Hematopoietic multipotent progenitor cell treated with erythropoietin and hydrocortisone succinate and interleukin-3 and kit ligand, for 15 days (in vitro differentiated cells): ENCODE results near the gene OR4D9.

Source experiments
- DNase-seq: peaks from one replicate; pipeline ENCODE4 v3.0.0-alpha.2; 2015; ENCODE audit warnings: low spot score

The OR4D9 gene

GRCh38 chr11:59550842-59551658 lies 39.7 kb downstream of the OR4D9 start:
- peak; percentile 67 for DNase-seq

DNA sequence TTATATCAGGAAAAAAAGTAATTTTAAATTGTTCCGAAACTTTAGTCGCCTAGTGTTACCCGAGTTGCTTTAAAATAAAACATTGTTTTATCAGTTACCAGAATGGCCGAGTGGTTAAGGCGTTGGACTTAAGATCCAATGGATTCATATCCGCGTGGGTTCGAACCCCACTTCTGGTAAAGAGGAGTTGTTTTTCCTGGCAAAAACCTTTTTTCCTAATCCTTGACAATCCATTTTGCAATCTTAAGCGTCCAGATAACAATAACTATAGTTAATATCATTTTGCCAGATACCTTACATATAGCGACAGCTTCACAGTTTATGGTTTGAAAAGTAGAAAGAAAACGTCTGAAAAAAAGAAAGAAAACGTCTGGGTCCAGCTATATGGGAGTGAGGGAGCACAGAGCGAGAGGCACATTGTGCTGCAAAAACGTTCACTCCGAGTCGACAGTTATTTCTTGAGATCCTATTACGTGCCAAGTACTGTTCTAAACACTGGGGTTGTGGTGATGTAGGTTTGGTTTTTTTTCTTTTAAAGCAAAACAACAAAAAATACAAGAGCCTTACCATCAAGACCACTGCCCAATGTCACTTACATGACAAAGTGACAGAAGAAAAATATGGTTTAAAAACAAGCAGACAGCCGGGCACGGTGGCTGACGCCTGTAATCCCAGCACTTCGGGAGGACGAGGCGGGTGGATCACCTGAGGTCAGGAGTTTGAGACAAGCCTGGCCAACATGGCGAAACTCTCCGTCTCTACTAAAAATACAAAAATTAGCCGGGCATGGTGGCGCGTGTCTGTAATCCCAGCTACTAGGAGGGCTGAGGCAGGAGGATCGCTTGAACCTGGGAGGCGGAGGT lies 40.6 kb downstream of the OR4D9 start:
- DNase-seq = peak; percentile 35

GRCh38 chr11:59552844-59553243 lies 41.5 kb downstream of the OR4D9 start:
- DNase-seq = no peak

DNA sequence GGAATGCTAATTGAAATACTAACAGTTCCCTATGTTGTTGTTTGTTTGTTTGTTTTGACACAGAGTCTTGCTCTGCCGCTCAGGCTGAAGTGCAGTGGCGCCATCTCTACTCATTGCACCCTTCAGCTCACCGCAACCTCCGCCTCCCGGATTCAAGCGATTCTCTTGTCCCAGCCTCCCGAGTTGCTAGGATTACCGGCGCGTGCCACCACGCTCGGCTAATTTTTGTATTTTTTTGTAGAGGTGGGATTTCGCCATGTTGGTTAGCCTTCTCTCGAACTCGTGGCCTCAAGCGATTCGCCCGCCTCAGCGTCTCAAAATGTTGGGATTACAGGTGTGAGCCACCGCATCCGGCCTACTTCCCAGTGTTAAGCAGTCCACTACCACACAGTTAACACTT lies 42.0 kb downstream of the OR4D9 start:
- no peak for DNase-seq

DNA sequence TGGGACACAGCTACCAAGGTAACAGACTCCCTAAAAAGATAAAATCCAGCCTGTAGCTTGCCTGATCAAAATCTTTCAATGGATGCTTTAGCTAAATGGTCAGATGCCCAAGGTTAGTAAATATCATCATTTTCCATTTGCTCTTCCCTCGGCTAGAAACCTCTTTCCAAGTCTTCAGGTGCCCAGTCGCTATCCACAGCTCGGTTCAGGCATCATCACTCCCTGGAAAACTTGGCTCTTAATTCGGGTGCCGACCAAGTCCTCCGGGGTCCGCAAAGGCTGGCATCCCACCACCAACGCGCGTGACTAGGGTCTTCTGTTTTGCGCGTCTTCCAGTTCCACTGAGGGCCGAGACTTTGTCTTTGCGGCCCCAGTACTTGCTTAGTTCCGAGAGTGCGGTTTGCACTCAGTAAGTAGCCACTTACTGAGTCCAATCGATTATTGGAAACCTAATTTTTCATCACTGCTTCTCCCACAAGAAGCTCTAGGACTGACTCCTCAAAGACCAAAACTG lies 44.3 kb downstream of the OR4D9 start:
- no peak for DNase-seq

DNA sequence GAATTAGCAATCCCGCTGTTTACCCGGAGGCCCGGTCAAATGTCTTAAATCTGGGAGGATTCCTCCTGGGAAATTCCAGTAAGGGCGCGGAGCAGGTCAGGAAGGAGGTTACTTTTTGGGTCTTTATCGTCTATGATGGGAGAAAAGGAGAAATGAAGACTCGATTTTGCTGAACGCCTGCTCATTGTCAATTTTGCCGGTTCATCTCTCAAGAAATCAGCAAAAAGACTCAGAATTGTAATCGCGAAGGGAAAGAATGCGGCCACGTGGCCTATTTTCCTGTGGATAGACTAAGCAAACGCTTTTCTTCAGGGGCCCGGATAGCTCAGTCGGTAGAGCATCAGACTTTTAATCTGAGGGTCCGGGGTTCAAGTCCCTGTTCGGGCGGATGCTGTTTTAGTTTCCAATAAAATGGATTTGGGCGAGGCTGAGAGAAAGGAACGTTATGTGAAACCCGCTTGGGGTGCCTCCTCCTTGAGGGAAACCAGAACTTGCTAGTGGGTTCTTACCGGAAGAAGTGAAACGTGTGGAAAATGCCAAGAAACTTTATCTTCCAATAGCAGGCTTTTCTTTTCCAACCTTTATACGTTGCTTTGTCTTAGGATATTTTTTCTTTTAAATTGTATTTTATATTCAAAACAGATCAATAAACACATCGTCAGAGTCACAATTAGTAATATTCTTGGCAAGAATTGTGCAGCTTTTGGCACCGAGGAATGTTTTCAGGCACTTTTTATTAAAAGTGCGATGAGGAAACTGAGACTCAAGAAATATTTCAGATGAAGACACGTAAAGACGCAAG lies 45.0 kb downstream of the OR4D9 start:
- DNase-seq = peak; percentile 43

GRCh38 chr11:59556917-59557348 lies 45.6 kb downstream of the OR4D9 start:
- DNase-seq = no peak

GRCh38 chr11:59558270-59558643 lies 46.9 kb downstream of the OR4D9 start:
- DNase-seq = no peak

- DNase-seq = no peak
Observed at GRCh38 chr11:59559886-59560285, 48.5 kb downstream of the OR4D9 start.

DNA sequence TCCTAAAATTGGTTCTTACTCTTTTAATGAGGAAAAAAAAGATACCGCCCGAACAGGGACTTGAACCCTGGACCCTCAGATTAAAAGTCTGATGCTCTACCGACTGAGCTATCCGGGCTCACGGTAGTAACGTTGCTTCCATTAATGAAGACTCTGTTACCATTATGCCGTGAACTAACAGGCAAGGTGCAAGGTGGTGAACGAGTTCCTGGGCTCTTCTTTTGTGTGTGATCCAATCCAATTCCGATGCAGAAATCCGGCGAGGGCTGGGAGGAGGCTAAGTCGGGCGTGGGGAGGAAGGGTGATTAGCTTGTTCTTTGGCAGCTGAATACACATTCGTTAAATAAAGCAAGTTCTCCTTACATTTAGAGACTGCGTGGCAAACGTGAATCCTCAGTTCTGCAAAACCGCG lies 49.0 kb downstream of the OR4D9 start:
- peak; percentile 73 for DNase-seq

- DNase-seq = peak; percentile 68
Observed at GRCh38 chr11:59560702-59561473, 49.5 kb downstream of the OR4D9 start.

DNA sequence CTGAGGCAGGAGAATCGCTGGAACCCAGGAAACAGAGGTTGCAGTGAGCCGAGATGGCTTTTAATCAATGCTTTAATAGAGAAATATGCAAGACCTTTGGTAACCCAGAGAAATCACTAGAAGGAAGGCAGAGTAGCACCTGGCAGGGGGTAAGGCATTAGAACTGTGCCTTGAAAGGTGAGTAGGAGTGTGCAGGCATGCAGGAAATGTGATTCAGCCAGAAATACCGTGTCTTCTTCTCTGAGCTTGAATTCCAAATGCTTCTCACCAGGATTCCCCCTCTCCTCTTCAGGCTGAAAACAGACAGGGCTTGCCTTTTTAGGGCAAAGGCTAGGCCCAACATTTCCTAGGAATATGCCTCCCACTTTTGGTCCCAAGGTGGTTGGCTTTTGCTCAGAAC lies 51.0 kb downstream of the OR4D9 start:
- no peak for DNase-seq
